Sigmoid colon (tissue), 4 donors: ENCODE results near the gene IRX4.

Source experiments
- CTCF ChIP-seq, 4 experiments: fragments of 450-650 bp in 3 of 4; fragments of 200-600 bp in 1 of 4; IDR thresholded peaks; one replicate each; pipeline ENCODE4 v1.5.1; 2016 to 2019; ENCODE audit warnings: antibody characterized with exemption in 4 of 4, mild to moderate bottlenecking in 3 of 4, moderate library complexity in 2 of 4
- EP300 ChIP-seq, 4 donors: sonication (generic); formaldehyde crosslinking; IDR thresholded peaks; one replicate each; pipeline ENCODE4 v1.6.1; 2017; ENCODE audit warnings: antibody characterized with exemption in 4 of 4
- POLR2A ChIP-seq, 2 donors: fragments of 450-650 bp; IDR thresholded peaks; one replicate each; pipeline ENCODE4 v1.6.1; 2016; ENCODE audit warnings: antibody characterized with exemption in 2 of 2, mild to moderate bottlenecking in 2 of 2, moderate library complexity in 2 of 2

GRCh38 chr5:1882337-1883119 lies at the start of gene IRX4:
- TF ChIP-seq CTCF (IDR thresholded peaks at IDR 0.05) (no peak), EP300 (IDR thresholded peaks at IDR 0.05) (no peak), POLR2A (IDR thresholded peaks at IDR 0.05) (no peak)
